ENCODE measurements around the gene KREMEN1. TPM values are rescaled to one million over a fixed set of nuclear protein-coding genes. Genes with fewer than 3 reads are reported as not detected.

Gene KREMEN1
- total RNA-seq, 1 donor from 2014 or later, result 20.5 TPM

DNA sequence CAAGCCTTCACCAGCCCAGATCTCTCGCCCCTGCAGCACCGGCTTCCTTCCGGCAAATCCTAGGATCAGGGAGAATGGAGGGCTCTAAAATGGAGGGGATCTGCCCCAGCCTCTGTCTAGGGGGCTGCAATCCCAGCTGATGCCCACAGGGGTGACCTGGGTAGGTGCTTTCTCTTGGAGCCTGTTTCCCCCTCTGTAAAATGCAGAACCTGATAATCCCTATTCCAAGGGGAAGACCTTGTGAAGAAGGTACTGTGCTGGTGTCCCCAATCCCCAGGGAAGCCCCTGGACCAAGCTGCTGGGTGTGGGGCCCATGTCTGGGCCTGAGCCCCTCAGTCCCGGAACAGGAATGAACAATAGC is 135.6 kb downstream of the KREMEN1 start:
- no peaks in the 10 kb centered on the region for H3K36me3 Mint-ChIP-seq (ENCODE audit: unreplicated experiment)
- H3K27me3 Mint-ChIP-seq (ENCODE audit: unreplicated experiment), result peaks cover 5% of the 10 kb centered on the region
- DNase-seq, result no peak
- peaks cover 8% of the 10 kb centered on the region for H3K9me3 Mint-ChIP-seq (ENCODE audit: unreplicated experiment)
- TF ChIP-seq CTCF (IDR thresholded peaks at IDR 0.05; ENCODE audit: partially characterized antibody, unreplicated experiment), result no peak
- peaks cover 1% of the 10 kb centered on the region for H3K4me1 Mint-ChIP-seq (ENCODE audit: low read depth, unreplicated experiment)
- H3K4me3 Mint-ChIP-seq (ENCODE audit: unreplicated experiment), result no peak overlapping the region
- no peak overlapping the region for H3K27ac Mint-ChIP-seq (ENCODE audit: unreplicated experiment)

DNA sequence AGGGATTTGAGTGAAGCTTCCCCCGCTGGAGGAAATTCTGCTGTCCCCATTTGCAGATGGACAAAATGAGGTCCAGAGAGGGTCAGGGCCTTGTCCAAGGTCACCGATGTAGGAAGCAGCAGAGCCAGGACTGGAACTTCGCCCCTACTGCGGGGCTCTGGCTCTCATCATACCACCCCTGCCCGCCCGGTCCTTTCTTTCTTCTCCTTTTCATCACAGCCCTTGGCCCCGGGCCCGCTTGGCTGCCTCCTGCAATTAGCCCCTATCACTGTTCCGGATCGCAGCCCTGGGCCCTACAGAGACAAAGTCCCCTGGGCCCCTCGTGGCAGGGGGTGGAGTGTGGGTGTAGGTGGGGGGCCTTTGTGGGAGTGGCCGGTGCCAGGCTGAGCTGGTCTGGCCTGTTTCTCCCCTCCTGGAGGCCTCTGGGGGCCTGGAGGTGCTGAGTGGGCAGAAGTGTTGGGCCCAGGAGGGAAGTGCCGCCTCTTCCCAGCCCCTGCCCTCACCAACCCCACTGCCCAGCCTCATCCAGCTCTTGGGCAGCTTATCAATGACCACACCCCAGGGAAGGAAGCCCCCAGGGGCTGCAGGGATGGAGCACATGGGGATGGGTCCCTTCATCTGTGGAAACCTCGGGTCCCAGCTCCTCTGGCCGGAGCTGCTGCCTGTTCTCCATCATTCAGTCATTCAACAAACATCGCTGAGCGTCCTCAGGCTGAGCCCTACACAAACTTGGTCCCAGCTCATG is 136.2 kb downstream of the KREMEN1 start:
- DNase-seq, result no peak
- H3K27me3 Mint-ChIP-seq (ENCODE audit: unreplicated experiment), result peaks cover 6% of the 10 kb centered on the region
- H3K27ac Mint-ChIP-seq (ENCODE audit: unreplicated experiment), result no peak overlapping the region
- peaks cover 8% of the 10 kb centered on the region for H3K9me3 Mint-ChIP-seq (ENCODE audit: unreplicated experiment)
- TF ChIP-seq CTCF (IDR thresholded peaks at IDR 0.05; ENCODE audit: partially characterized antibody, unreplicated experiment), result no peak
- H3K4me1 Mint-ChIP-seq (ENCODE audit: low read depth, unreplicated experiment), result peaks cover 1% of the 10 kb centered on the region
- H3K36me3 Mint-ChIP-seq (ENCODE audit: unreplicated experiment), result no peaks in the 10 kb centered on the region
- no peak overlapping the region for H3K4me3 Mint-ChIP-seq (ENCODE audit: unreplicated experiment)

- H3K4me1 Mint-ChIP-seq (ENCODE audit: low read depth, unreplicated experiment), result peaks cover 1% of the 10 kb centered on the region
- no peak overlapping the region for H3K27ac Mint-ChIP-seq (ENCODE audit: unreplicated experiment)
- no peak overlapping the region for H3K4me3 Mint-ChIP-seq (ENCODE audit: unreplicated experiment)
Observed at GRCh38 chr22:29209624-29209929, 136.7 kb downstream of the KREMEN1 start.

DNA sequence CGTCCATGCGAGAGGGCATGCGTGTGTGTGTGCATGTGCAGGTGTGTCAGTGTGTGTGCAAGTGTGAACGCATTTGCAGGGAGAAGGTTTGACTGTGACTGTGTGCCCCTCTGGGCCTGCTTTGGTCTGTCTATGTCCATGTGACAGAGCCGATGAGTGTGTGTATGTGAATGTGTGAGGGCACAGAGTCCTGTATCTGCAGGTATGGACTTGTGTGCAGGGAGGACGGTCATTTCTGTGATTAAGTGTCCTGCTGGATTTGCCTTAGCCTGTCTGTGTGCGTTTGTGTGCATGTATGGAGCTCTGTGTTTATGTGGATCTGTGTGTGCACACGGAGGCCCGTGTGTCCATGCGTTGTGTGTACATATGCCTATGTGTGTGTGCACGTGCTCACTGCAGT is 138.2 kb downstream of the KREMEN1 start:
- no peak overlapping the region for H3K4me3 Mint-ChIP-seq (ENCODE audit: unreplicated experiment)
- no peak for DNase-seq
- H3K27me3 Mint-ChIP-seq (ENCODE audit: unreplicated experiment), result peaks cover 8% of the 10 kb centered on the region
- no peak overlapping the region for H3K27ac Mint-ChIP-seq (ENCODE audit: unreplicated experiment)
- H3K4me1 Mint-ChIP-seq (ENCODE audit: low read depth, unreplicated experiment), result peaks cover 1% of the 10 kb centered on the region
- H3K36me3 Mint-ChIP-seq (ENCODE audit: unreplicated experiment), result no peaks in the 10 kb centered on the region
- H3K9me3 Mint-ChIP-seq (ENCODE audit: unreplicated experiment), result peaks cover 9% of the 10 kb centered on the region
- no peak for TF ChIP-seq CTCF (IDR thresholded peaks at IDR 0.05; ENCODE audit: partially characterized antibody, unreplicated experiment)

More at GRCh38 chr22:29209624-29209929, 136.7 kb downstream of the KREMEN1 start:
- DNase-seq, result no peak
- no peaks in the 10 kb centered on the region for H3K36me3 Mint-ChIP-seq (ENCODE audit: unreplicated experiment)
- peaks cover 10% of the 10 kb centered on the region for H3K27me3 Mint-ChIP-seq (ENCODE audit: unreplicated experiment)
- TF ChIP-seq CTCF (IDR thresholded peaks at IDR 0.05; ENCODE audit: partially characterized antibody, unreplicated experiment), result no peak
- peaks cover 8% of the 10 kb centered on the region for H3K9me3 Mint-ChIP-seq (ENCODE audit: unreplicated experiment)

DNA sequence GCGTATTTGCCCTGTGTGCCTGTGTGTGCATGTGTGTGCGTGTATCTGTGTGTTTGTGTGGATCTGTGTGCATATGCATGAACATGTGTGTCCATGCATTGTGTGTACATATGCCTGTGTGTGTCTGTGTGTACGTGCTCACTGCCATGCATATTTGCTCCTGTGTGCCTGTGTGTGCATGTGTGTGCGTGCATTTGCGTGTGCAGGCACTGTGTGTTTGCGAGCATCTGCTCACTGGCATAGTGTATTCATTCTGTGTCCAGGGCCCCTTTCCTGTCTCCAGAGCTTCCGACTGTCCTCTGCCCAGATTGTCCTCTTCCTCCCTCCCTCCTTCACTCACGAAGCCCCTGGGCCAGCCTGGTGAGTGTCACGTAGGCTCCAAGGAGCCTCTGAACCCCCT is 138.6 kb downstream of the KREMEN1 start:
- no peak for TF ChIP-seq CTCF (IDR thresholded peaks at IDR 0.05; ENCODE audit: partially characterized antibody, unreplicated experiment)
- H3K27me3 Mint-ChIP-seq (ENCODE audit: unreplicated experiment), result peaks cover 5% of the 10 kb centered on the region
- no peaks in the 10 kb centered on the region for H3K36me3 Mint-ChIP-seq (ENCODE audit: unreplicated experiment)
- H3K9me3 Mint-ChIP-seq (ENCODE audit: unreplicated experiment), result peaks cover 9% of the 10 kb centered on the region
- peak overlapping the region; percentile 29 for H3K27ac Mint-ChIP-seq (ENCODE audit: unreplicated experiment)
- no peak overlapping the region for H3K4me3 Mint-ChIP-seq (ENCODE audit: unreplicated experiment)
- DNase-seq, result no peak
- H3K4me1 Mint-ChIP-seq (ENCODE audit: low read depth, unreplicated experiment), result no peaks in the 10 kb centered on the region
